HEK293 (cell line): Measurements from ENCODE around the gene TCF20.
A peak's percentile ranks its signal among the peaks of the same experiment; 100 is the strongest.

Experiments
- CTCF ChIA-PET: fragments of 350-600 bp; formaldehyde crosslinking; extraction: SDS; loops from one replicate; lab custom pipeline; 2021; ENCODE audit warnings: antibody characterized with exemption; lab: Yijun Ruan, JAX
- POLR2A ChIA-PET: fragments of 300-600 bp; formaldehyde crosslinking; extraction: SDS; loops from one replicate; lab custom pipeline; 2020; ENCODE audit warnings: antibody characterized with exemption, inconsistent platforms; lab: Yijun Ruan, JAX
- H3K27ac ChIP-seq: fragments of 200-500 bp; sonication (Bioruptor generic); 2 replicates; pipeline ENCODE4 v1.5.1; 2014; ENCODE audit warnings: low read depth, low read length, control low read depth, inconsistent platforms; ENCODE audit errors: extremely low read depth
- H3K36me3 ChIP-seq, 2 experiments: fragments of 200-500 bp in 1 of 2; sonication (Bioruptor generic) in 1 of 2; 1 replicate in 1 of 2; 2 replicates in 1 of 2; pipeline ENCODE4 v1.5.1; 2014 to 2017; ENCODE audit warnings: inconsistent platforms in 2 of 2, low read length in 2 of 2; ENCODE audit not compliant: control insufficient read depth in 2 of 2, insufficient read depth in 1 of 2
- H3K4me1 ChIP-seq: fragments of 200-500 bp; sonication (Bioruptor generic); 2 replicates; pipeline ENCODE4 v1.5.1; 2014; ENCODE audit warnings: mild to moderate bottlenecking, low read length, inconsistent platforms; ENCODE audit not compliant: control insufficient read depth, insufficient read depth
- H3K4me3 ChIP-seq: 2 replicates; pipeline ENCODE4 v1.5.1; 2011; ENCODE audit warnings: low read depth, mild to moderate bottlenecking, control low read depth, low read length, moderate library complexity
- H3K9me3 ChIP-seq: fragments of 200-500 bp; sonication (Bioruptor generic); 2 replicates; pipeline ENCODE4 v1.5.1; 2014; ENCODE audit warnings: low read depth, low read length, inconsistent platforms; ENCODE audit not compliant: control insufficient read depth, insufficient read depth
- MYNN ChIP-seq: fragments of 450-650 bp; formaldehyde crosslinking; IDR thresholded peaks from 2 replicates; pipeline ENCODE4 v1.5.1; 2016; ENCODE audit warnings: missing biosample characterization, missing genetic modification characterization, borderline replicate concordance
- ZBTB7A ChIP-seq: fragments of 450-650 bp; formaldehyde crosslinking; IDR thresholded peaks from 2 replicates; pipeline ENCODE4 v1.5.1; 2016; ENCODE audit warnings: low read depth, missing biosample characterization, missing genetic modification characterization
- ZBTB8A ChIP-seq: fragments of 450-650 bp; formaldehyde crosslinking; IDR thresholded peaks from 2 replicates; pipeline ENCODE4 v1.5.1; 2016; ENCODE audit warnings: missing biosample characterization, missing genetic modification characterization
- ZEB2 ChIP-seq: fragments of 450-650 bp; formaldehyde crosslinking; IDR thresholded peaks from 2 replicates; pipeline ENCODE4 v1.5.1; 2016; ENCODE audit warnings: missing biosample characterization, missing genetic modification characterization
- ZIC2 ChIP-seq: fragments of 450-650 bp; formaldehyde crosslinking; IDR thresholded peaks from 2 replicates; pipeline ENCODE4 v1.5.1; 2016; ENCODE audit warnings: missing biosample characterization, missing genetic modification characterization
- ZNF24 ChIP-seq: fragments of 450-650 bp; formaldehyde crosslinking; IDR thresholded peaks from 2 replicates; pipeline ENCODE4 v1.5.1; 2016; ENCODE audit warnings: missing biosample characterization, missing genetic modification characterization
- ZNF266 ChIP-seq: fragments of 450-650 bp; formaldehyde crosslinking; IDR thresholded peaks from 2 replicates; pipeline ENCODE4 v1.5.1; 2016; ENCODE audit warnings: missing biosample characterization, missing genetic modification characterization, low read depth
- ZNF501 ChIP-seq: fragments of 450-650 bp; formaldehyde crosslinking; IDR thresholded peaks from 2 replicates; pipeline ENCODE4 v1.5.1; 2016; ENCODE audit warnings: missing biosample characterization, missing genetic modification characterization
- ZNF561 ChIP-seq: fragments of 450-650 bp; IDR thresholded peaks from 2 replicates; pipeline ENCODE4 v1.5.1; 2018; ENCODE audit warnings: missing biosample characterization, missing genetic modification characterization, borderline replicate concordance
- ZNF585B ChIP-seq: fragments of 450-650 bp; formaldehyde crosslinking; IDR thresholded peaks from 2 replicates; pipeline ENCODE4 v1.5.1; 2016; ENCODE audit warnings: missing biosample characterization, missing genetic modification characterization
- ZNF677 ChIP-seq: fragments of 450-650 bp; IDR thresholded peaks from 2 replicates; pipeline ENCODE4 v1.5.0; 2018; ENCODE audit warnings: missing biosample characterization, mild to moderate bottlenecking, missing genetic modification characterization, moderate library complexity
- ZNF791 ChIP-seq: fragments of 450-650 bp; formaldehyde crosslinking; IDR thresholded peaks from 2 replicates; pipeline ENCODE4 v1.5.1; 2016; ENCODE audit warnings: missing biosample characterization, missing genetic modification characterization
- ZNF830 ChIP-seq: fragments of 450-650 bp; IDR thresholded peaks from 2 replicates; pipeline ENCODE4 v1.5.0; 2018; ENCODE audit warnings: missing biosample characterization, missing genetic modification characterization, low read depth, mild to moderate bottlenecking, moderate library complexity
- TF ChIP-seq, protein P1 (sequence below): fragments of 450-650 bp; formaldehyde crosslinking; IDR thresholded peaks from 2 replicates; pipeline ENCODE4 v1.5.1; 2016; ENCODE audit warnings: missing biosample characterization, missing genetic modification characterization
- TF ChIP-seq, protein P2 (sequence below): fragments of 450-650 bp; formaldehyde crosslinking; IDR thresholded peaks from 2 replicates; pipeline ENCODE4 v1.5.1; 2016; ENCODE audit warnings: missing biosample characterization, missing genetic modification characterization, borderline replicate concordance
- TF ChIP-seq, protein P3 (sequence below): fragments of 450-650 bp; formaldehyde crosslinking; IDR thresholded peaks from 2 replicates; pipeline ENCODE4 v1.5.1; 2016; ENCODE audit warnings: missing biosample characterization, missing genetic modification characterization

Gene TCF20

DNA sequence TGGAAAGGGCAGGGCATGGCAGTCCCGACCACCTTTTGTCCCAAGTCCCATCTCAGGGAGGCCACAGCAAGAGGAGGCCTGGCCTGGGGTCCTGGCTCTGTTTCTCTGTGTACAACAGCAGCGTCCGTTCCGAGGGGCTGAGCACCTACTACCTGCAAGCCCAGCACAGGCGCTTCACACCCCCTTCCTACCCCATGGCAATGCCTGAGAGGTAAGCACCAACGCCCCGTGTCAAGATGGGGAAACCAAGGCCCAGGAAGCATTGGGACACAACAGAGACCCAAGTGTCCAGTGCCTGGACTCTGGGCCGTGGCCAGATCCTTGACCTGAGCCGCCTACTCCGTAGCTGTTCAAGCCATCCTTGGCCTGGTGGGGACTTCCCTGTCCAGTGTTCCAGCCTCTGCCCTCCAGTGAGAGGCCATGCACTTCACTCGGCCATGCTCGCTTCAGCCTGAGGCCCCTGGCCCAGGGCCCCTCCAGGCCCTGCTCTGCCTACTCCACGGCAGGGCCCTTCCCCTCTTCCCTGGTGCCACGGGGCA is 14.3 kb upstream of the TCF20 start:
- no peaks in the 10 kb centered on the region; the same call in 1 of the 2 replicates for H3K4me1 ChIP-seq
- H3K27ac ChIP-seq: no peak overlapping the region
- no peaks in the 10 kb centered on the region for H3K36me3 ChIP-seq
- no peak overlapping the region for H3K4me3 ChIP-seq
- TF ChIP-seq ZNF501 (tag by site-specific recombination) (no peak), ZNF585B (tag by site-specific recombination) (no peak), MYNN (tag by site-specific recombination) (no peak), ZBTB8A (no peak), ZBTB7A (no peak), ZNF561 (tag by site-specific recombination) (no peak), ZNF830 (no peak), ZNF677 (tag by site-specific recombination) (no peak), ZNF266 (no peak), ZNF24 (tag by site-specific recombination) (no peak), ZEB2 (tag by site-specific recombination) (no peak), ZNF791 (tag by site-specific recombination) (no peak)
- TF ChIP-seq, protein P1, sequence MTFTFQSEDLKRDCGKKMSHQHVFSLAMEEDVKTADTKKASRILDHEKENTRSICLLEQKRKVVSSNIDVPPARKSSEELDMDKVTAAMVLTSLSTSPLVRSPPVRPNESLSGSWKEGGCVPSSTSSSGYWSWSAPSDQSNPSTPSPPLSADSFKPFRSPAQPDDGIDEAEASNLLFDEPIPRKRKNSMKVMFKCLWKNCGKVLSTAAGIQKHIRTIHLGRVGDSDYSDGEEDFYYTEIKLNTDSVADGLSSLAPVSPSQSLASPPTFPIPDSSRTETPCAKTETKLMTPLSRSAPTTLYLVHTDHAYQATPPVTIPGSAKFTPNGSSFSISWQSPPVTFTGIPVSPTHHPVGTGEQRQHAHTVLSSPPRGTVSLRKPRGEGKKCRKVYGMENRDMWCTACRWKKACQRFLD (tag by site-specific recombination): no peak
- TF ChIP-seq, protein P2, sequence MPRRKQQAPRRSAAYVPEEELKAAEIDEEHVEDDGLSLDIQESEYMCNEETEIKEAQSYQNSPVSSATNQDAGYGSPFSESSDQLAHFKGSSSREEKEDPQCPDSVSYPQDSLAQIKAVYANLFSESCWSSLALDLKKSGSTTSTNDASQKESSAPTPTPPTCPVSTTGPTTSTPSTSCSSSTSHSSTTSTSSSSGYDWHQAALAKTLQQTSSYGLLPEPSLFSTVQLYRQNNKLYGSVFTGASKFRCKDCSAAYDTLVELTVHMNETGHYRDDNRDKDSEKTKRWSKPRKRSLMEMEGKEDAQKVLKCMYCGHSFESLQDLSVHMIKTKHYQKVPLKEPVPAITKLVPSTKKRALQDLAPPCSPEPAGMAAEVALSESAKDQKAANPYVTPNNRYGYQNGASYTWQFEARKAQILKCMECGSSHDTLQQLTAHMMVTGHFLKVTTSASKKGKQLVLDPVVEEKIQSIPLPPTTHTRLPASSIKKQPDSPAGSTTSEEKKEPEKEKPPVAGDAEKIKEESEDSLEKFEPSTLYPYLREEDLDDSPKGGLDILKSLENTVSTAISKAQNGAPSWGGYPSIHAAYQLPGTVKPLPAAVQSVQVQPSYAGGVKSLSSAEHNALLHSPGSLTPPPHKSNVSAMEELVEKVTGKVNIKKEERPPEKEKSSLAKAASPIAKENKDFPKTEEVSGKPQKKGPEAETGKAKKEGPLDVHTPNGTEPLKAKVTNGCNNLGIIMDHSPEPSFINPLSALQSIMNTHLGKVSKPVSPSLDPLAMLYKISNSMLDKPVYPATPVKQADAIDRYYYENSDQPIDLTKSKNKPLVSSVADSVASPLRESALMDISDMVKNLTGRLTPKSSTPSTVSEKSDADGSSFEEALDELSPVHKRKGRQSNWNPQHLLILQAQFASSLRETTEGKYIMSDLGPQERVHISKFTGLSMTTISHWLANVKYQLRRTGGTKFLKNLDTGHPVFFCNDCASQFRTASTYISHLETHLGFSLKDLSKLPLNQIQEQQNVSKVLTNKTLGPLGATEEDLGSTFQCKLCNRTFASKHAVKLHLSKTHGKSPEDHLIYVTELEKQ (tag by site-specific recombination): no peak
- TF ChIP-seq, protein P3, sequence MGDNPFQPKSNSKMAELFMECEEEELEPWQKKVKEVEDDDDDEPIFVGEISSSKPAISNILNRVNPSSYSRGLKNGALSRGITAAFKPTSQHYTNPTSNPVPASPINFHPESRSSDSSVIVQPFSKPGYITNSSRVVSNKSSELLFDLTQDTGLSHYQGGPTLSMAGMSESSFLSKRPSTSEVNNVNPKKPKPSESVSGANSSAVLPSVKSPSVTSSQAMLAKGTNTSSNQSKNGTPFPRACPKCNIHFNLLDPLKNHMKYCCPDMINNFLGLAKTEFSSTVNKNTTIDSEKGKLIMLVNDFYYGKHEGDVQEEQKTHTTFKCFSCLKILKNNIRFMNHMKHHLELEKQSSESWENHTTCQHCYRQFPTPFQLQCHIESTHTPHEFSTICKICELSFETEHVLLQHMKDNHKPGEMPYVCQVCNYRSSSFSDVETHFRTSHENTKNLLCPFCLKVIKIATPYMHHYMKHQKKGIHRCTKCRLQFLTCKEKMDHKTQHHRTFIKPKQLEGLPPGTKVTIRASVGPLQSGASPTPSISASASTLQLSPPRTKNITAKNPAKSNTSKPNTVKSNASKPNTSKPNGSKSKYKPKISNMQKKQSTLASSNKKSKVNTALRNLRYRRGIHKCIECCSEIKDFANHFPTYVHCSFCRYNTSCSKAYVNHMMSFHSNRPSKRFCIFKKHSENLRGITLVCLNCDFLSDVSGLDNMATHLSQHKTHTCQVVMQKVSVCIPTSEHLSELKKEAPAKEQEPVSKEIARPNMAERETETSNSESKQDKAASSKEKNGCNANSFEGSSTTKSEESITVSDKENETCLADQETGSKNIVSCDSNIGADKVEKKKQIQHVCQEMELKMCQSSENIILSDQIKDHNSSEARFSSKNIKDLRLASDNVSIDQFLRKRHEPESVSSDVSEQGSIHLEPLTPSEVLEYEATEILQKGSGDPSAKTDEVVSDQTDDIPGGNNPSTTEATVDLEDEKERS (tag by site-specific recombination): no peak
- ChIA-PET POLR2A (no interaction called here), CTCF (interaction anchor here (0.6 to 0.8 kb wide), 2 partner anchors 153 to 344 kb away, joined by 3 read pairs; no protein-coding TSS in a partner anchor)
- H3K9me3 ChIP-seq: no peaks in the 10 kb centered on the region

DNA sequence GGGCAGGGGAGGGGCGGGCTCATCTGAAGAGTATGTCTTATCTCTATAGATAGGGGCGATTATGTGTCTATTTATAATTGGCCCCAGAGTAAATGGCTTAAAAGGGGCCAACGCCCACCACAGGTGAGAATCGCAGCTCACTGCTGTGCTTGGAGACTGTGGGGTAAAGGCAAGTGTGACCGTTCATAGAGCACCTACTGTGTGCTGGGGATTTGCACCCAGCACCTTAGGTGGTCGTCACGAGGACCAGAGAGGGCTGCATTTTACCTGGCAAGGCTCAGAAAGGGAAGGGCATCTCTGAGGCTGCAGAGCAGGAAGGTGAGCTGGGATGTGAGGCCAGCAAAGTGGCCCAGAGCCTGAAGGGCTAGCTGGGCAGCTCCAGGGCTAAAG is 13.7 kb upstream of the TCF20 start:
- Histone ChIP-seq H3K27ac (no peak overlapping the region), H3K36me3 (no peaks in the 10 kb centered on the region), H3K4me3 (no peak overlapping the region), H3K4me1 (no peaks in the 10 kb centered on the region; the same call in 1 of the 2 replicates), H3K9me3 (no peaks in the 10 kb centered on the region)
- TF ChIP-seq ZIC2 (tag by site-specific recombination) (0 out of 2 replicates have a peak, but pooled peaks have one; percentile 1), MYNN (tag by site-specific recombination) (no peak)
- POLR2A ChIA-PET: interaction anchor here (0.9 kb wide), 1 partner anchor 9 kb away, joined by 5 read pairs; no protein-coding TSS in a partner anchor
- CTCF ChIA-PET: no interaction called here
